Measurements from ENCODE around the gene FSIP1.

FSIP1 gene

DNA sequence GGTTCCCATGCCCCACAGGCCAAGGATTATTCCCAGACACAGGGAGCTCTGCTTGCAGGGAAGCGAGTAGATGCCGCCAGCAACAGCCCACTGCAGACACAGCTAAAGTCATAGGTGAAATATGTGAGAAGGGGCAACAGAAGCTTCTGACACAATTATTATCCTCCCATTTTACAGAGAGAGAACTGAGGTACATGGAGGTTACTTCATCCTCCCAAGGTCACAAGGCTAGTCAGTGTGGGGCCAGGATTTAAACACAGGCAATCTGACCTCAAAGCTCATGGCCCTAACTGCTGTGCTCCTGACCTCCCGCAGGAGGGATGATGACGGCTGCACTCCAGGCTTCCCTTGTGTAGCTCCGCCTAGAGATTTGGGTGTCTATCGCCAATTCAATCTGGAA is 15.7 kb upstream of the FSIP1 start:
- no peak overlapping the region for H3K27ac ChIP-seq
- H3K4me1 ChIP-seq (ENCODE audit: control insufficient read depth in 1 of 2, insufficient read depth in 1 of 2, low read depth in 1 of 2, low read length in 1 of 2) = peaks cover 7 to 12% of the 10 kb centered on the region in 2 experiments
- H3K36me3 ChIP-seq = no peaks in the 10 kb centered on the region
- TF ChIP-seq, protein P1, sequence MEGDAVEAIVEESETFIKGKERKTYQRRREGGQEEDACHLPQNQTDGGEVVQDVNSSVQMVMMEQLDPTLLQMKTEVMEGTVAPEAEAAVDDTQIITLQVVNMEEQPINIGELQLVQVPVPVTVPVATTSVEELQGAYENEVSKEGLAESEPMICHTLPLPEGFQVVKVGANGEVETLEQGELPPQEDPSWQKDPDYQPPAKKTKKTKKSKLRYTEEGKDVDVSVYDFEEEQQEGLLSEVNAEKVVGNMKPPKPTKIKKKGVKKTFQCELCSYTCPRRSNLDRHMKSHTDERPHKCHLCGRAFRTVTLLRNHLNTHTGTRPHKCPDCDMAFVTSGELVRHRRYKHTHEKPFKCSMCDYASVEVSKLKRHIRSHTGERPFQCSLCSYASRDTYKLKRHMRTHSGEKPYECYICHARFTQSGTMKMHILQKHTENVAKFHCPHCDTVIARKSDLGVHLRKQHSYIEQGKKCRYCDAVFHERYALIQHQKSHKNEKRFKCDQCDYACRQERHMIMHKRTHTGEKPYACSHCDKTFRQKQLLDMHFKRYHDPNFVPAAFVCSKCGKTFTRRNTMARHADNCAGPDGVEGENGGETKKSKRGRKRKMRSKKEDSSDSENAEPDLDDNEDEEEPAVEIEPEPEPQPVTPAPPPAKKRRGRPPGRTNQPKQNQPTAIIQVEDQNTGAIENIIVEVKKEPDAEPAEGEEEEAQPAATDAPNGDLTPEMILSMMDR (IDR thresholded peaks at IDR 0.05) = no peak
- no peaks in the 10 kb centered on the region for H3K9me3 ChIP-seq
- no peaks in the 10 kb centered on the region for H3K27me3 ChIP-seq
- no peak overlapping the region for H3K4me3 ChIP-seq (ENCODE audit: low read depth in 1 of 2, low read length in 1 of 2)

- H3K9me3 ChIP-seq = no peaks in the 10 kb centered on the region
- H3K36me3 ChIP-seq = no peaks in the 10 kb centered on the region
- peaks cover 7 to 12% of the 10 kb centered on the region in 2 experiments for H3K4me1 ChIP-seq (ENCODE audit: control insufficient read depth in 1 of 2, insufficient read depth in 1 of 2, low read depth in 1 of 2, low read length in 1 of 2)
- H3K27ac ChIP-seq = no peak overlapping the region
- TF ChIP-seq, protein P1 (IDR thresholded peaks at IDR 0.05) = no peak
- no peaks in the 10 kb centered on the region for H3K27me3 ChIP-seq
- no peak overlapping the region for H3K4me3 ChIP-seq (ENCODE audit: low read depth in 1 of 2, low read length in 1 of 2)
Observed at GRCh38 chr15:39797407-39797806, 14.8 kb upstream of the FSIP1 start.

DNA sequence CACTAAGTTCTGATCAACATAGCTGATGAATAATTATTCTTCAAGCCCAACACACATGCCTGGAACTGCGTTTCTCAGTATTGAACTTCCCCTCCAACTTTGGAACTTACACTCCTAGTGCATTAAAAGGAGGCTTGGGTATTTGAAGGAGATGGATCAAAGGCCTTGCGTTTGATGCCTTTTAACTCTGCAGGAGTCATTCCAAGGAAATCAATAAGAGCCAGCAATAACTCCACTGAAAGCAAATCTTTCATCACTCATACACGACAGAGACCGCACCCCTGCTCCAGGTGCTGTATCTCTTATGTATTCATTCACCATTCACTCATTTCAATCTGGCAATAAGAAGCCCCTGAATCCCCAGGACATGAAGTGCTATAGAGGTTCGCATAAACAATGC is 14.0 kb upstream of the FSIP1 start:
- TF ChIP-seq, protein P1 (IDR thresholded peaks at IDR 0.05) = no peak
- Histone ChIP-seq H3K27me3 (no peaks in the 10 kb centered on the region), H3K9me3 (no peaks in the 10 kb centered on the region), H3K36me3 (no peaks in the 10 kb centered on the region), H3K27ac (no peak overlapping the region), H3K4me1 (ENCODE audit: control insufficient read depth in 1 of 2, insufficient read depth in 1 of 2, low read depth in 1 of 2, low read length in 1 of 2) (peaks cover 7 to 12% of the 10 kb centered on the region in 2 experiments), H3K4me3 (ENCODE audit: low read depth in 1 of 2, low read length in 1 of 2) (no peak overlapping the region)

DNA sequence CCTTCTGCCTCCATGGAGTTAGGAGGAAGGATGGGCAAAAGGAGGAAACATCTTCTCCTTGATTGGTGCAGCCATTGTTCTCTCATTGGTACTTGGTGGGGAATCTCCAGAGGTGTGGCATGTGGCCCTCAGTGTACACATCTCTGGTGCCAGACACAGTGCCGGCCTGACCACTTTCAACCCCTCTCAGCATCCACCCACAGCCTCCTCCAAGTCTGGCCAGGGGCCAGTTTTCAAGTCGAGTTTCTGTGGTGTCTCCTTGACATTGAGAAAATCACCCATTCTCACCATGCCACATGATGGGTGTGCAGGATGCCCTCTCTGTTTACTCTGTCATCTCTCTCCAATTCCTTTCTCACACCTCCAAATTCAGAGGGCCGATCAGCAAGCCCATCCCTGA is 12.8 kb upstream of the FSIP1 start:
- TF ChIP-seq, protein P1 (IDR thresholded peaks at IDR 0.05) = no peak
- Histone ChIP-seq H3K4me1 (ENCODE audit: control insufficient read depth in 1 of 2, insufficient read depth in 1 of 2, low read depth in 1 of 2, low read length in 1 of 2) (peaks cover 7 to 12% of the 10 kb centered on the region in 2 experiments), H3K4me3 (ENCODE audit: low read depth in 1 of 2, low read length in 1 of 2) (no peak overlapping the region)

DNA sequence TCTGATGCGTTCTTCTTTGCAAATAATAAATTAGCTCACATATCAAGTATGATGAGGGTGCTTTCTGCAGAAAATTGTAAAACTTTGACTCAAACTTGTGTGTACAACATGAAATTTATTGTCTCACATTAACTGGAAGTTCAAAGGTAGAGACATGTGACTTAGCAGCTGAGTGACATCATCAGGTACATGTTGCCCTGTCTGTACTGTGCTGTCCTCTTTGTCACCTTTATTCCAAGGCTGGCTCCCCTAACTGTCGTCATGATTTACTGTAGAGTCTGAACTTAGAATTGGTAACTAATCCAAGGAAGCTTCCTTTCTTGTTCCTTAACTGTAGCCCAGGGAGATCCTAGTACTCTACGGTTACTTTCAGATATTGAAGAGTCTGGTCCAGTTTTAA is 12.3 kb upstream of the FSIP1 start:
- Histone ChIP-seq H3K4me3 (ENCODE audit: low read depth in 1 of 2, low read length in 1 of 2) (no peak overlapping the region), H3K4me1 (ENCODE audit: control insufficient read depth in 1 of 2, insufficient read depth in 1 of 2, low read depth in 1 of 2, low read length in 1 of 2) (peaks cover 8 to 14% of the 10 kb centered on the region in 2 experiments), H3K27me3 (no peaks in the 10 kb centered on the region), H3K36me3 (no peaks in the 10 kb centered on the region), H3K9me3 (no peaks in the 10 kb centered on the region), H3K27ac (no peak overlapping the region)
- TF ChIP-seq, protein P1 (IDR thresholded peaks at IDR 0.05) = no peak

More for the DNA sequence above, 12.8 kb upstream of the FSIP1 start:
- H3K27me3 ChIP-seq = no peaks in the 10 kb centered on the region
- H3K9me3 ChIP-seq = no peaks in the 10 kb centered on the region
- no peak overlapping the region for H3K27ac ChIP-seq
- no peaks in the 10 kb centered on the region for H3K36me3 ChIP-seq

- Histone ChIP-seq H3K27me3 (no peaks in the 10 kb centered on the region), H3K4me3 (ENCODE audit: low read depth in 1 of 2, low read length in 1 of 2) (no peak overlapping the region), H3K27ac (no peak overlapping the region), H3K36me3 (no peaks in the 10 kb centered on the region), H3K9me3 (no peaks in the 10 kb centered on the region), H3K4me1 (ENCODE audit: control insufficient read depth in 1 of 2, insufficient read depth in 1 of 2, low read depth in 1 of 2, low read length in 1 of 2) (peaks cover 6 to 7% of the 10 kb centered on the region in 2 experiments)
- TF ChIP-seq, protein P1 (IDR thresholded peaks at IDR 0.05) = no peak
Observed at GRCh38 chr15:39793923-39794322, 11.3 kb upstream of the FSIP1 start.
